Mesenchymal stem cell (in vitro differentiated cells and primary cell): ENCODE data around the gene NPY1R.

Source experiments
- DNase-seq: peaks from one replicate; pipeline ENCODE4 v3.0.0-alpha.2; 2013
- H2AFZ ChIP-seq: one replicate; pipeline ENCODE4 v1.6.1; 2013; ENCODE audit warnings: low read depth, mild to moderate bottlenecking, control low read depth, inconsistent platforms, low read length, moderate library complexity
- H2AK5ac ChIP-seq: 2 replicates; pipeline ENCODE4 v1.6.1; 2013; ENCODE audit warnings: low read length, moderate library complexity, mild to moderate bottlenecking, inconsistent platforms; ENCODE audit not compliant: severe bottlenecking
- H2BK120ac ChIP-seq: one replicate; pipeline ENCODE4 v1.6.1; 2013; ENCODE audit warnings: low read depth, mild to moderate bottlenecking, inconsistent platforms, low read length, moderate library complexity
- H2BK12ac ChIP-seq, 2 experiments: one replicate each; pipeline ENCODE4 v1.6.1; 2013; ENCODE audit warnings: inconsistent platforms in 2 of 2, low read length in 2 of 2, mild to moderate bottlenecking in 2 of 2, moderate library complexity in 2 of 2, control low read depth in 1 of 2
- H2BK15ac ChIP-seq: one replicate; pipeline ENCODE4 v1.6.1; 2013; ENCODE audit warnings: mild to moderate bottlenecking, low read depth, inconsistent platforms; ENCODE audit not compliant: poor library complexity, severe bottlenecking
- H2BK5ac ChIP-seq: 2 replicates; pipeline ENCODE4 v1.6.1; 2013; ENCODE audit warnings: low read depth, mild to moderate bottlenecking, low read length, control low read depth, inconsistent platforms; ENCODE audit not compliant: poor library complexity, severe bottlenecking
- H3K14ac ChIP-seq, 2 experiments: one replicate each; pipeline ENCODE4 v1.6.1; 2013; ENCODE audit warnings: inconsistent platforms in 2 of 2, low read length in 2 of 2, control low read depth in 1 of 2, mild to moderate bottlenecking in 1 of 2, moderate library complexity in 1 of 2
- H3K18ac ChIP-seq, 2 experiments: one replicate each; pipeline ENCODE4 v1.6.1; 2013; ENCODE audit warnings: inconsistent platforms in 2 of 2, low read length in 2 of 2, control low read depth in 1 of 2, low read depth in 1 of 2, mild to moderate bottlenecking in 1 of 2
- H3K23ac ChIP-seq, 2 experiments: one replicate each; pipeline ENCODE4 v1.6.1; 2013; ENCODE audit warnings: inconsistent platforms in 2 of 2, low read length in 2 of 2, mild to moderate bottlenecking in 2 of 2, moderate library complexity in 2 of 2, control low read depth in 1 of 2
- H3K27ac ChIP-seq: 2 replicates; pipeline ENCODE4 v1.5.1; 2013; ENCODE audit warnings: mild to moderate bottlenecking, moderate library complexity, low read length, control low read depth, inconsistent platforms; ENCODE audit not compliant: poor library complexity, severe bottlenecking
- H3K27me3 ChIP-seq, 2 experiments: 2 replicates each; pipeline versions ENCODE4 v1.6.1 to v1.7.0; 2013; ENCODE audit warnings: low read length in 2 of 2, mild to moderate bottlenecking in 2 of 2, moderate library complexity in 2 of 2, control low read depth in 1 of 2, inconsistent platforms in 1 of 2; ENCODE audit not compliant: control insufficient read depth in 1 of 2, insufficient read depth in 1 of 2
- H3K36me3 ChIP-seq, 2 experiments: 2 replicates each; pipeline versions ENCODE4 v1.6.1 to v1.7.0; 2013; ENCODE audit warnings: low read length in 2 of 2, control low read depth in 1 of 2, inconsistent platforms in 1 of 2, low read depth in 1 of 2, mild to moderate bottlenecking in 1 of 2; ENCODE audit not compliant: insufficient read depth in 2 of 2, control insufficient read depth in 1 of 2
- H3K4ac ChIP-seq, 2 experiments: one replicate each; pipeline ENCODE4 v1.6.1; 2013; ENCODE audit warnings: inconsistent platforms in 2 of 2, low read length in 2 of 2, mild to moderate bottlenecking in 2 of 2, moderate library complexity in 2 of 2, control low read depth in 1 of 2, low read depth in 1 of 2
- H3K4me1 ChIP-seq: 2 replicates; pipeline ENCODE4 v1.6.1; 2013; ENCODE audit warnings: low read depth, low read length, control low read depth; ENCODE audit not compliant: control insufficient read depth, insufficient read depth
- H3K4me2 ChIP-seq: 2 replicates; pipeline ENCODE4 v1.6.1; 2013; ENCODE audit warnings: low read length, mild to moderate bottlenecking, inconsistent platforms; ENCODE audit not compliant: poor library complexity, severe bottlenecking
- H3K4me3 ChIP-seq, 2 experiments: 2 replicates each; pipeline versions ENCODE4 v1.5.1 to v1.7.0; 2013; ENCODE audit warnings: low read length in 2 of 2, mild to moderate bottlenecking in 2 of 2, control low read depth in 1 of 2, low read depth in 1 of 2; ENCODE audit not compliant: insufficient read depth in 1 of 2
- H3K79me1 ChIP-seq: replicated peaks from 2 replicates; pipeline ENCODE4 v1.6.1; 2013; ENCODE audit warnings: mild to moderate bottlenecking, control low read depth, low read length, inconsistent platforms; ENCODE audit not compliant: poor library complexity, severe bottlenecking
- H3K9ac ChIP-seq: 2 replicates; pipeline ENCODE4 v1.7.0; 2013; ENCODE audit warnings: mild to moderate bottlenecking, low read length, moderate library complexity
- H3K9me3 ChIP-seq: 2 replicates; pipeline ENCODE4 v1.7.0; 2013; ENCODE audit warnings: mild to moderate bottlenecking, low read length; ENCODE audit not compliant: control insufficient read depth
- H4K8ac ChIP-seq: one replicate; pipeline ENCODE4 v1.6.1; 2013; ENCODE audit warnings: inconsistent platforms, mild to moderate bottlenecking, low read length, moderate library complexity
- H4K91ac ChIP-seq: one replicate; pipeline ENCODE4 v1.6.1; 2013; ENCODE audit warnings: mild to moderate bottlenecking, low read length, inconsistent platforms
- WGBS: methylation state at CpG from one replicate; pipeline ENCODE4 v1.1.7; 2013; ENCODE audit warnings: mixed read lengths; 5-methylcytosine and 5-hydroxymethylcytosine counted together

The NPY1R gene

GRCh38 chr4:163280703-163281519 lies 51.5 kb downstream of the NPY1R start:
- no peak overlapping the region for H2AFZ ChIP-seq
- no peak overlapping the region for H3K23ac ChIP-seq
- 85% methylated on average over 2 of the region's 3 CpGs for WGBS
- no peak overlapping the region for H3K4me2 ChIP-seq
- no peak overlapping the region for H3K27ac ChIP-seq
- H3K27me3 ChIP-seq: no peaks in the 10 kb centered on the region
- no peak overlapping the region for H3K14ac ChIP-seq
- H3K4me1 ChIP-seq: no peaks in the 10 kb centered on the region
- H3K79me1 ChIP-seq: no peaks in the 10 kb centered on the region
- no peak overlapping the region for H2BK5ac ChIP-seq
- H2AK5ac ChIP-seq: no peak overlapping the region
- H2BK15ac ChIP-seq: no peak overlapping the region
- no peak overlapping the region for H3K9ac ChIP-seq
- H4K91ac ChIP-seq: no peak overlapping the region
- H2BK12ac ChIP-seq: no peak overlapping the region
- no peak overlapping the region for H2BK120ac ChIP-seq
- no peak overlapping the region for H3K4me3 ChIP-seq
- no peak overlapping the region for H3K18ac ChIP-seq
- H3K4ac ChIP-seq: no peak overlapping the region
- no peaks in the 10 kb centered on the region for H3K36me3 ChIP-seq
- no peak overlapping the region for H4K8ac ChIP-seq
- peaks cover 3% of the 10 kb centered on the region for H3K9me3 ChIP-seq
- no peak for DNase-seq

- H3K14ac ChIP-seq: no peak overlapping the region
These were observed 52.7 kb downstream of the NPY1R start for GRCh38 chr4:163279713-163280112.

GRCh38 chr4:163274861-163275260 lies 57.5 kb downstream of the NPY1R start:
- no peaks in the 10 kb centered on the region for H3K27me3 ChIP-seq
- H3K36me3 ChIP-seq: no peaks in the 10 kb centered on the region
- no peak overlapping the region for H3K4ac ChIP-seq
- no peak overlapping the region for H2BK5ac ChIP-seq
- no peak overlapping the region for H3K14ac ChIP-seq
- no peak overlapping the region for H2BK12ac ChIP-seq
- H3K18ac ChIP-seq: no peak overlapping the region
- no peak for DNase-seq
- H3K23ac ChIP-seq: no peak overlapping the region
- H3K27ac ChIP-seq: no peak overlapping the region
- no peak overlapping the region for H4K91ac ChIP-seq
- no peak overlapping the region for H2AK5ac ChIP-seq
- H3K79me1 ChIP-seq: no peaks in the 10 kb centered on the region
- H3K4me2 ChIP-seq: no peak overlapping the region
- H2BK120ac ChIP-seq: peak overlapping the region; percentile 5
- no peak overlapping the region for H3K4me3 ChIP-seq
- H3K9me3 ChIP-seq: no peaks in the 10 kb centered on the region
- no peak overlapping the region for H3K9ac ChIP-seq
- H3K4me1 ChIP-seq: no peaks in the 10 kb centered on the region
- no peak overlapping the region for H2AFZ ChIP-seq
- no peak overlapping the region for H4K8ac ChIP-seq
- H2BK15ac ChIP-seq: no peak overlapping the region
- no CpG with 5 or more reads among the region's 3 CpGs for WGBS

More at GRCh38 chr4:163279713-163280112, 52.7 kb downstream of the NPY1R start:
- Histone ChIP-seq H3K9ac (no peak overlapping the region), H3K9me3 (peaks cover 3% of the 10 kb centered on the region), H2BK15ac (no peak overlapping the region), H3K23ac (no peak overlapping the region), H2BK120ac (no peak overlapping the region), H2AFZ (no peak overlapping the region), H3K4me2 (no peak overlapping the region), H4K91ac (no peak overlapping the region), H3K18ac (no peak overlapping the region), H2BK12ac (no peak overlapping the region), H2BK5ac (no peak overlapping the region), H3K27ac (no peak overlapping the region), H3K36me3 (no peaks in the 10 kb centered on the region), H3K27me3 (no peaks in the 10 kb centered on the region), H2AK5ac (no peak overlapping the region), H3K79me1 (no peaks in the 10 kb centered on the region), H3K4ac (no peak overlapping the region), H3K4me1 (no peaks in the 10 kb centered on the region), H3K4me3 (no peak overlapping the region), H4K8ac (no peak overlapping the region)
- WGBS: 91% methylated on average over 3 of the region's 5 CpGs
- no peak for DNase-seq
